K562 treated with DMSO at 1 percent for 48 hours (cell line): ENCODE results near the gene CLEC4E. TPM values are rescaled to one million over a fixed set of nuclear protein-coding genes. Genes with fewer than 3 reads are reported as not detected.

Experiments
- total RNA-seq: library from RNA; unstranded; fragments of 300-600 nt; gene quantifications from 2 replicates; pipeline ENCODE4 v1.2.3, GENCODE V29; 2022; ENCODE audit warnings: low replicate concordance; ENCODE audit errors: extremely low read depth

The CLEC4E gene
- total RNA-seq = not detected in 2 replicates

GRCh38 chr12:8540831-8541230, at the start of gene CLEC4E:
Gene CLEC4E (minus strand): TSS chr12:8540905. CDS start chr12:8540797, 108 bp downstream.

GRCh38 chr12:8513256-8513655, 27.4 kb downstream of the CLEC4E start, which contains the start of gene CLEC4D:
Gene CLEC4D (plus strand): TSS chr12:8513503. CDS start chr12:8513733, 230 bp downstream.

Other genes starting within 250 kb of the CLEC4E start
- not detected in 2 replicates for gene CLEC6A, start 84.9 kb downstream of the CLEC4E start, total RNA-seq
- gene CLEC4D, start 27.4 kb downstream of the CLEC4E start, total RNA-seq = not detected in 2 replicates
- not detected in 2 replicates for gene AICDA, start 72.0 kb upstream of the CLEC4E start, total RNA-seq
- not detected in 2 replicates for gene MFAP5, start 121.9 kb upstream of the CLEC4E start, total RNA-seq
- gene RIMKLB, start 157.1 kb upstream of the CLEC4E start, total RNA-seq = not detected in 2 replicates